SH-SY5Y (cell line): Measurements from ENCODE around the gene ACTG2.

ENCODE experiments used
- GATA2 ChIP-seq: IDR thresholded peaks from 2 replicates; pipeline ENCODE4 v1.6.1; 2011; ENCODE audit warnings: mild to moderate bottlenecking, low read depth, low read length
- GATA3 ChIP-seq: IDR thresholded peaks from 2 replicates; pipeline ENCODE4 v1.6.1; 2011; ENCODE audit warnings: low read depth, mild to moderate bottlenecking, low read length, moderate library complexity

ACTG2 gene

GRCh38 chr2:73961823-73962615 lies 69.2 kb downstream of the ACTG2 start:
- TF ChIP-seq GATA2 (no peak), GATA3 (no peak)

- no peak for TF ChIP-seq GATA2
- no peak for TF ChIP-seq GATA3
These were observed 70.0 kb downstream of the ACTG2 start for GRCh38 chr2:73962798-73963197.

- TF ChIP-seq GATA3 = no peak
- no peak for TF ChIP-seq GATA2
These were observed 70.7 kb downstream of the ACTG2 start for GRCh38 chr2:73963385-73964120.

GRCh38 chr2:73964223-73964622 lies 71.4 kb downstream of the ACTG2 start:
- TF ChIP-seq GATA3 (no peak), GATA2 (no peak)

GRCh38 chr2:73965053-73965452 lies 72.2 kb downstream of the ACTG2 start:
- no peak for TF ChIP-seq GATA3
- no peak for TF ChIP-seq GATA2

- TF ChIP-seq GATA3 (no peak), GATA2 (no peak)
These were observed 75.6 kb downstream of the ACTG2 start for GRCh38 chr2:73968357-73968937.

GRCh38 chr2:73969356-73969755 lies 76.5 kb downstream of the ACTG2 start:
- TF ChIP-seq GATA3 (no peak), GATA2 (no peak)
